Measurements from ENCODE around the gene ERC2. TPM values are rescaled to one million over a fixed set of nuclear protein-coding genes. Genes with fewer than 3 reads are reported as not detected.

The ERC2 gene
- 0.05 and 0.13 TPM in 2 replicates for total RNA-seq

GRCh38 chr3:56468184-56469106 is at the start of gene ERC2:
Gene ERC2, minus strand, starts transcription at chr3:56468467.

GRCh38 chr3:55486857-55487380 is 981.3 kb downstream of the ERC2 start, which contains the start of gene WNT5A:
Gene WNT5A, minus strand, starts transcription at chr3:55487306. Its CDS starts 321 bp downstream, at chr3:55486985.

Other genes with a start within 250 kb of the ERC2 start
- gene CCDC66, start 88.7 kb upstream of the ERC2 start, total RNA-seq = 6.3 and 6.6 TPM in 2 replicates
- 42.1 and 45.9 TPM in 2 replicates for gene TASOR, start 214.8 kb upstream of the ERC2 start, total RNA-seq